Fibroblast of mammary gland (primary cell): ENCODE results near the gene RAPGEF4.

ENCODE experiments used
- DNase-seq: peaks from one replicate; pipeline ENCODE4 v3.0.0-alpha.2; 2010; ENCODE audit warnings: low read depth
- H3K4me3 ChIP-seq: 2 replicates; pipeline ENCODE4 v1.5.1; 2011; ENCODE audit warnings: low read depth, mild to moderate bottlenecking, low read length, moderate library complexity; ENCODE audit not compliant: control insufficient read depth
- TF ChIP-seq, protein P1 (sequence below): conservative IDR thresholded peaks from 2 replicates; pipeline ENCODE4 v1.5.1; 2011; ENCODE audit warnings: low read depth, low read length, inconsistent platforms; ENCODE audit not compliant: control insufficient read depth, insufficient read depth

Gene RAPGEF4

DNA sequence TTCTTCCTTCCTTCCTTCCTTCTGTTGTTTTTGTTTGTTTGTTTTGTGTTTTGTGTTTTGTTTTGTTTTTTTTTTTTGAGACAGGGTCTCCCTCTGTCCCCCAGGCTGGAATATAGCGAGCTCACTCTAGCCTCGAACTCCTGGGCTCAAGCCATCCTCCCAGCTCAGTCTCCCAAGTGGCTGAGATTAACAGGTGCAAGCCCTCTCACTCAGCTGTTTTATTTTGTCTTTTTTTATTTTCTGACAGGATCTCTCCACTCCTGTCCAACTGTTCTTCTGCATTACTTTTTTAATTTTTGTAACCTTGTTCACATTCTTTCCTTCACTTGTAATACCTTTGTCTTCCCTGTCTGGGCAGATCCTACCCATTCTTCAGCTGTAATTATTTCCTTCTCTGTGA lies 363.6 kb downstream of the RAPGEF4 start:
- H3K4me3 ChIP-seq = no peak overlapping the region
- TF ChIP-seq, protein P1, sequence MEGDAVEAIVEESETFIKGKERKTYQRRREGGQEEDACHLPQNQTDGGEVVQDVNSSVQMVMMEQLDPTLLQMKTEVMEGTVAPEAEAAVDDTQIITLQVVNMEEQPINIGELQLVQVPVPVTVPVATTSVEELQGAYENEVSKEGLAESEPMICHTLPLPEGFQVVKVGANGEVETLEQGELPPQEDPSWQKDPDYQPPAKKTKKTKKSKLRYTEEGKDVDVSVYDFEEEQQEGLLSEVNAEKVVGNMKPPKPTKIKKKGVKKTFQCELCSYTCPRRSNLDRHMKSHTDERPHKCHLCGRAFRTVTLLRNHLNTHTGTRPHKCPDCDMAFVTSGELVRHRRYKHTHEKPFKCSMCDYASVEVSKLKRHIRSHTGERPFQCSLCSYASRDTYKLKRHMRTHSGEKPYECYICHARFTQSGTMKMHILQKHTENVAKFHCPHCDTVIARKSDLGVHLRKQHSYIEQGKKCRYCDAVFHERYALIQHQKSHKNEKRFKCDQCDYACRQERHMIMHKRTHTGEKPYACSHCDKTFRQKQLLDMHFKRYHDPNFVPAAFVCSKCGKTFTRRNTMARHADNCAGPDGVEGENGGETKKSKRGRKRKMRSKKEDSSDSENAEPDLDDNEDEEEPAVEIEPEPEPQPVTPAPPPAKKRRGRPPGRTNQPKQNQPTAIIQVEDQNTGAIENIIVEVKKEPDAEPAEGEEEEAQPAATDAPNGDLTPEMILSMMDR = no peak
- no peak for DNase-seq

DNA sequence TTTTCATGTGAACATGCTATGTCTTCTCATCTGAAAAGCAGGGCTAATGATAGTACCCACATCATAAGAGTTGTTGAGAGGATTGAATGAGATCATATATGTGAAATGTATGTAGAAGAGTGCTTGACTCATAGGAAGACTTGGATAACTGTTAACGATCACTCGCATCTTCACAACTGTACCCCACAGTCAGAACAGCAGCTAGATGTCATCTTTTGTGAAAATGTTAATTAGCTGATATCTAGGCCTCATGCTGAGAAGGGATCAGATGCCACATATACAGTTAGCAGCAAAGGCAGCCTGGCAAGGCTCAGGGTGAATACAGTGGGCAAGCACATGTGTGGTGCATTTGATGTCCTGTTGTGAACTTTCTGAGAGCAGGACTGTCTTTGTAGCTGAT lies 364.2 kb downstream of the RAPGEF4 start:
- H3K4me3 ChIP-seq = no peak overlapping the region
- TF ChIP-seq, protein P1 = no peak
- DNase-seq = no peak

DNA sequence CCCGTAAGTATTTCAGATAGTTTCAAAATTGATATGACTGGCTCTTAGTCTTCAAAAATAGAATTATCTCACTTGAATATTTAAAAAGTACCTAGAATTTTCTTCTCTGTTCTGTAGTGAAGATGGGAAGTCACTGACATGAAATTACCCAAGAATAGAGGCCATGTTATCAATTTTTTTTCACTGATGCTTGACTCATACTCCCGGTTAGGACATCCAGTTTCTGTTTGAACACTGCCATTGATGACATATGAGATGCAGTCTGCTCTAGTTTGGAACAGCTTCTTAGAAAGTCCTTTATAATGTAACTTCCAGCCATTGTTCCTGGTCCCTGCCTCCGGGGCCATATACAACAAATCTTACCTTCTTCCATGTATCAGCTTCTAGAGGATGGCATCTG lies 366.0 kb downstream of the RAPGEF4 start:
- TF ChIP-seq, protein P1 = no peak
- DNase-seq = peak; percentile 87
- H3K4me3 ChIP-seq = no peak overlapping the region
